ENCODE measurements around the gene AQP3.

The AQP3 gene

DNA sequence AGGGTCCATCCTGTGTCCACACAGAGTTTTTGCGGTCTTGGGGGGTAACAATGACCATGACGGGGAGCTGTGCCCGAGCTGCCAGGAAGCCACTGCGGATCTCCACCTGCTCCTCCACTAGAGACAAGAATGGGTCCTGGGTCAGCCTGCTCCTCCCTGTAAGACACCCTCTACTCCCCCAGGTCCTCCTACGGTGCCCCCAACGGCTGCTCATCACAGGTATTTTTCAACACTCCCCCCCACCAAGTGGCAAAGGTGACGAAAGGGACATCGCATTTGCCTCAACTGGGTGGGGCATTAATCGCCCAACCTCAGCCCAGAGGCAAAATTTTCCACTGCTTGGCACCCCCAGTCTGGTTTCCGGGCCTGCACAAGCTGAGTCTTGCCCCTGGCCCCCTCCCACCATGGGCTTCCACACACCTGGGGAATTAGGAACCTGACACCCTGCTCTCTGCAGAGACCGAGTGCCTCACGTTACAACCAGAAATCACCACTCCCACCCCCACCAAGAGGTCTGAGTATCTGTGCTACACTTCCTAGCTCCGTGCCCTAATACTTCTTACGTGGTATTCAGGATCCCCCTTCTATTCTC lies 16.7 kb upstream of the AQP3 start:
- no peaks in the 10 kb centered on the region for H3K9me3 ChIP-seq (ENCODE audit: insufficient read depth, low read length)
- H3K9ac ChIP-seq (ENCODE audit: low read length), result no peak overlapping the region
- H3K27me3 ChIP-seq (ENCODE audit: low read length), result no peaks in the 10 kb centered on the region
- TF ChIP-seq, protein P1, sequence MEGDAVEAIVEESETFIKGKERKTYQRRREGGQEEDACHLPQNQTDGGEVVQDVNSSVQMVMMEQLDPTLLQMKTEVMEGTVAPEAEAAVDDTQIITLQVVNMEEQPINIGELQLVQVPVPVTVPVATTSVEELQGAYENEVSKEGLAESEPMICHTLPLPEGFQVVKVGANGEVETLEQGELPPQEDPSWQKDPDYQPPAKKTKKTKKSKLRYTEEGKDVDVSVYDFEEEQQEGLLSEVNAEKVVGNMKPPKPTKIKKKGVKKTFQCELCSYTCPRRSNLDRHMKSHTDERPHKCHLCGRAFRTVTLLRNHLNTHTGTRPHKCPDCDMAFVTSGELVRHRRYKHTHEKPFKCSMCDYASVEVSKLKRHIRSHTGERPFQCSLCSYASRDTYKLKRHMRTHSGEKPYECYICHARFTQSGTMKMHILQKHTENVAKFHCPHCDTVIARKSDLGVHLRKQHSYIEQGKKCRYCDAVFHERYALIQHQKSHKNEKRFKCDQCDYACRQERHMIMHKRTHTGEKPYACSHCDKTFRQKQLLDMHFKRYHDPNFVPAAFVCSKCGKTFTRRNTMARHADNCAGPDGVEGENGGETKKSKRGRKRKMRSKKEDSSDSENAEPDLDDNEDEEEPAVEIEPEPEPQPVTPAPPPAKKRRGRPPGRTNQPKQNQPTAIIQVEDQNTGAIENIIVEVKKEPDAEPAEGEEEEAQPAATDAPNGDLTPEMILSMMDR (IDR thresholded peaks at IDR 0.05; ENCODE audit: insufficient read depth, low read length, poor library complexity, severe bottlenecking), result no peak
- H3K36me3 ChIP-seq (ENCODE audit: low read length), result no peaks in the 10 kb centered on the region
- H3K9me2 ChIP-seq (replicated peaks; ENCODE audit: insufficient read depth, low read length), result no peaks in the 10 kb centered on the region
- no peak overlapping the region for H3K4me2 ChIP-seq (ENCODE audit: low read depth, low read length, poor library complexity, severe bottlenecking)
- H3F3A ChIP-seq (ENCODE audit: insufficient read depth), result no peaks in the 10 kb centered on the region
- H3K4me3 ChIP-seq (ENCODE audit: insufficient read depth, low read length, poor library complexity, severe bottlenecking), result no peak overlapping the region
- no peak overlapping the region for H3K27ac ChIP-seq (ENCODE audit: low read depth, low read length)
- no peaks in the 10 kb centered on the region for H4K20me1 ChIP-seq (ENCODE audit: low read depth, low read length)
- H2AFZ ChIP-seq (ENCODE audit: low read depth, low read length, severe bottlenecking), result no peak overlapping the region
- H3K79me2 ChIP-seq (ENCODE audit: insufficient read depth, low read length), result no peaks in the 10 kb centered on the region

DNA sequence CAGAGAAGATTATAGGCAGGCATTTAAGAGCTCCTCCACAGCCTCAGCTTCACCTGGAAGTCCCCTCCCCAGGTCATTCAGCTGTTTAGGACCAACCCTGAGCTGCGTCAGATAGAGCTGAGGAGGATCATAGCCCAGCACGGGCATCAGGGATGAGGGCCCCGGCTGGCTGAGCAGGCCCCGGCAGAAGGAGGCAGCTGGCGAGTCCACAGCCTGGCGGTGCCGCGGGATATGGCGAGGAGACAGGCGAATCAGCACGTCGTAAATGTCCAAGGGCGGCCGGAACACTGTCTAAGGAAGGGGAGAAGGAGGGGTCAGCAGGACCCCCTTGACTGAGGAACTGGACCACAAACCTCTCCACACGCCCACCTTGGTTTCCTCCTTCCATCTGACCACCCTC lies 15.8 kb upstream of the AQP3 start:
- TF ChIP-seq, protein P1 (IDR thresholded peaks at IDR 0.05; ENCODE audit: insufficient read depth, low read length, poor library complexity, severe bottlenecking), result no peak
- TF ChIP-seq EZH2phosphoT487 (conservative IDR thresholded peaks at IDR 0.05; ENCODE audit: low read length), result no peak
- Histone ChIP-seq H3K9me3 (ENCODE audit: insufficient read depth, low read length) (no peaks in the 10 kb centered on the region), H3K36me3 (ENCODE audit: low read length) (no peaks in the 10 kb centered on the region)

DNA sequence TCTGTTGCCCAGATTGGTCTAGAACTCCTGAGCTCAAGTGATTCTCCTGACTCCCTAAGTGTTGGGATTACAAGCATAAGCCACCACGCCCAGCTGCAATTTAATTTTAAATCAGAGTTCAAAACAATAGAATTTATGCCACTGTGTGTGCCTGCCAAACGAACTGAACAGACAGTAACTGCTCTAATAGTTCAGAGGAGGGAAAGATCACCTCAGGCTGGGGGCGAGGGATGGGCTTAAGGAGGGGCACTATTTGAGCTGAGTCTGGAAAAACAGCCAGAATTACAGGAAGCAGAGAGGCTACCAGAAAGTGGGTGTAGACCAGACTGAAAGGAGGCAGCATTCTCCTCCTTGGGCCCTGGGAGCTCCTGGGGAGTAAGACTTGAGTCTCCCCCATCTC lies 14.1 kb upstream of the AQP3 start:
- Histone ChIP-seq H3K9me3 (ENCODE audit: insufficient read depth, low read length) (no peaks in the 10 kb centered on the region), H3K36me3 (ENCODE audit: low read length) (no peaks in the 10 kb centered on the region), H3K9ac (ENCODE audit: low read length) (no peak overlapping the region), H3F3A (ENCODE audit: insufficient read depth) (no peaks in the 10 kb centered on the region), H2AFZ (ENCODE audit: low read depth, low read length, severe bottlenecking) (no peak overlapping the region), H3K27me3 (ENCODE audit: low read length) (no peaks in the 10 kb centered on the region), H4K20me1 (ENCODE audit: low read depth, low read length) (no peaks in the 10 kb centered on the region), H3K9me2 (replicated peaks; ENCODE audit: insufficient read depth, low read length) (no peaks in the 10 kb centered on the region), H3K79me2 (ENCODE audit: insufficient read depth, low read length) (no peaks in the 10 kb centered on the region), H3K4me2 (ENCODE audit: low read depth, low read length, poor library complexity, severe bottlenecking) (no peak overlapping the region), H3K27ac (ENCODE audit: low read depth, low read length) (no peak overlapping the region), H3K4me3 (ENCODE audit: insufficient read depth, low read length, poor library complexity, severe bottlenecking) (no peak overlapping the region)
- TF ChIP-seq, protein P1 (IDR thresholded peaks at IDR 0.05; ENCODE audit: insufficient read depth, low read length, poor library complexity, severe bottlenecking), result no peak
- no peak for TF ChIP-seq EZH2phosphoT487 (conservative IDR thresholded peaks at IDR 0.05; ENCODE audit: low read length)

More for the DNA sequence above, 15.8 kb upstream of the AQP3 start:
- Histone ChIP-seq H3K27ac (ENCODE audit: low read depth, low read length) (no peak overlapping the region), H3K79me2 (ENCODE audit: insufficient read depth, low read length) (no peaks in the 10 kb centered on the region), H3K27me3 (ENCODE audit: low read length) (no peaks in the 10 kb centered on the region), H3K4me2 (ENCODE audit: low read depth, low read length, poor library complexity, severe bottlenecking) (no peak overlapping the region), H3K4me3 (ENCODE audit: insufficient read depth, low read length, poor library complexity, severe bottlenecking) (no peak overlapping the region), H3K9me2 (replicated peaks; ENCODE audit: insufficient read depth, low read length) (no peaks in the 10 kb centered on the region), H4K20me1 (ENCODE audit: low read depth, low read length) (no peaks in the 10 kb centered on the region), H3F3A (ENCODE audit: insufficient read depth) (no peaks in the 10 kb centered on the region), H2AFZ (ENCODE audit: low read depth, low read length, severe bottlenecking) (no peak overlapping the region), H3K9ac (ENCODE audit: low read length) (no peak overlapping the region)
